Stimulated activated CD8-positive, alpha-beta memory T cell treated with anti-CD3 and anti-CD28 coated beads, Interleukin-2, amount 100 ng/mL, for 1 hour (primary cell): ENCODE results near the gene TGFB2.

ENCODE experiments used
- DNase-seq, 2 donors: peaks; one replicate each; pipeline ENCODE4 v3.0.0-alpha.2; 2020; ENCODE audit warnings: low read depth in 2 of 2

TGFB2 gene

DNA sequence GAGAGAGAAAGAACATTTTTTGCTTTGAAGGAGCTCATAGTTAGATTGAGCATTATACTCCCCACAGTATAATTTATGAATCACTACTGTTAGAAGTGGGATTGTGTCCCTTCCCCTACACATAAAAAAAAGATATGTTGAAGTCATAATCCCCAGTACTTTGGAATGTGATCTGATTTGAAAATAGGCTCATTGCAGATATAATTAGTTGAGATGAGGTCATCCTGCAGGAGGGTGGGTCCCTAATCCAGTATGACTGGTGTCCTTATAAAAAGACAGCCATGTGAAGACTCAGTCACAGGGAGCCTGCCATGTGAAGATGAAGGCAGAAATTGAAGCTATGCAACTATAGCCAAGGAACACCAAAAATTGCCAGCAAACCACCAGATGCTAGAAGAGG lies 76.4 kb downstream of the TGFB2 start:
- DNase-seq = no peak

DNA sequence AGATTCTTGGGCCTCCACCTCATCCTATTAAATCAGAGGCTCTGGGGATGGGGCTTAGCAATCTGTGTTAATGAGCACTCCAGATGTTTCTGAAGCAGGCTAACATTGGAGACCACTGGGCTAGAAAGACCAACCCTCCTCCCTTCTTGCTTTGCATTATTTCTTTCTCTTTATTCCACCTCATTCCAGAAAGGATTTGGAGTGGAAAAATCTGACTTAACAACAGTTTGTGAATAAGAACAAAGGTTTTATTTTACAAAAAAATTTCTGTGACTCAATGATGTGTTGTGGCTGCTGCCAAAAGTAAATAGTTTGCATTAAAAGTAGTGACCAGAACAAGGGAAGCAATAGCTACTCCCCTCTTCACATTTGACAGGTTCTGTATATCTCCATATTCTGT lies 79.4 kb downstream of the TGFB2 start:
- no peak for DNase-seq

DNA sequence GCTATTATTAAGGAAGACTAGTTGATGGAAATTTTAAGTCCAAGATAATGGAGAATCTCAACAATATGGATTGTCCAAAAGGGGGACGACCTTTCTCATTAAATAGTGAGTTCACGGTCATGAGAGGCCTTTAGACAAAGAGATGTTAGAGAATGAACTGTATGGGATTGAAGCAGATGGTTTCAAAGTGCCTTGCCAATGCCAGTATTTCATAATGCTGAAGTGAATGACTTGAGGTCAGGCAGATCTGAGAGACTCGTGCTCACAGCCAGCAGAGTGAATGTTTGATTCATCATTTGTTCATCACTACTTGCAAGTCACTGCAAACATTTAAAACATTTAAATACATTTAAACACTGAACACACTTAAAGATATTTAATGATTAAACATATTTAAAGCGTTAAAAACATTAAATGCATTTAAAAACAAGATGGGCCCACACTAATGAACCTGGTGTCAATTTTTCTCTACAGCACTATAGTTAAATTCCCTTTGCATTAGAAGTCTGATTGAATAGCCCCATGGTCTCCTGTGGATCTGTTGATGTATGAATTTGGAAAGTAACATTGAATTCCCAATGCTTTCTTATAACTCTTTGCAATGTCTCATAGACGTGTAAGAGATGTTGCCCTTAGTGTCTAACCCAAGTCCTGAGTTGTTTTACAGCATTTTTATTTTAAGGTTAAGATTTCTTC lies 80.7 kb downstream of the TGFB2 start:
- no peak for DNase-seq

DNA sequence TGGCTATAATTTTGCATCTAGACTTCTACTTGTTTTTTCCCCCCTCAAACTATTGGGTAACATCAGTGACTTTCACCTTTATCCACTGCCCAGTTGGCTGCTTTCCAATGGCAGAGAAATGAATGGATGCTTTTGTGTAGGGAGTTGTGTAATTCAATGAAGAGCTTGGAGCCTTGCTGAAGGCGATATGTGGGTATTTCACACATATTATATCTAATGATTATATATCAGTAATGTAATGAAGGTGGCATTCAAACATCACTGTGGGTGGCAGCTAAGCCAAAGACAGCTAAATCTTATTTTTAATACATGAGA lies 81.2 kb downstream of the TGFB2 start:
- no peak for DNase-seq

DNA sequence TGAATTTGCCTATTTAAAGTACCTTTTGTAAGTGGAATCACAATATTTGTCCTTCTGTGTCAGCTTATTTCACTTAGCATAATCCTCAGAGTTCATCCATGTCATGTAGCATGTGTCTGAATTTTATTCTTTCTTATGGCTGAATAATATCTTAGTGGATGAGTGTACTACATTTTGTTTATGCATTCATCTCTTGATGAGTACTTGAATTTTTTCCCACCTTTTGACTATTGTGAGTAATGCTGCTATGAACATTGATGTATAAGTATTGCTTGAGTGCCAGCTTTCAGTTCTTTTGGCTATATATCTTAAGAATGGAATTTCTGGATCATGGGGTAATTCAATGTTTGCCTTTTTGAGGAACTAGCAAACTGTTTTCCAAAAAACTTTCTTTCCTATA lies 84.2 kb downstream of the TGFB2 start:
- DNase-seq = no peak

DNA sequence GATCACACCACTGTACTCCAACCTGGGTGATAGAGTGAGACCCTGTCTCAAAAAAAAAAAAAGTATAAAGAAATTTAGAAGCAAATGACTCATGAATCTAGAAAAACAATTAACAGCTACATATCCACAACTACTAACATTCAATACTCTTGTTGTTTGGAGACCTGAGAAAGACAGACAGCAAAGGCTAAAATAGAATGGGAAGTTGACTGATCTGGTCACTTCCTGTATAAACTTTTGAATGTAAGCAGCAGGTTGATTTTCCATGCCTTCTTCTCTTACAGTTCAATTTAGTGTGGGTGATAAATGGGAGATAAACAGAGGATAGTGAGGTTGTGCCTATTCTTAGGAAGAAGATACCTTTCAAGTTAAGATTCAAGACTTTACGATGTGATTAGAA lies 85.2 kb downstream of the TGFB2 start:
- no peak for DNase-seq

DNA sequence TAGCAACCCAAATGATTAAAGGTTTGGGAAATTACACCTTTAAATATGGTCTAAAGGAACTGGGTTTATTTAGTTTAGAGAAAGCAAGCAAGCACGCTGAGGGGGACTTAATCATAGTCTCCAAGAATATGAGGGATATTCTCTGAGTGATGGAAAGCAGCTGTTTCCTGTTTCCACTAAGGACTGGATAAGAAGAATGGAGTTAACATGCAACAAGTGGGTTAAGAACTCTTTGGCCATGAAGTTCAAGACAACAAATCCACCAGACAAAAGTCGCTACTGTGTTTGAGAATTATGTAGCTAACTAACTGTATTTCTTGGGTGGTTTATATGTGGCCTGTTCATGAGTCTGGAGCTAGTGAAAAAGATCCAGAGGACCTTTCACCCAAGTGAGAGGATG lies 85.7 kb downstream of the TGFB2 start:
- DNase-seq = no peak

DNA sequence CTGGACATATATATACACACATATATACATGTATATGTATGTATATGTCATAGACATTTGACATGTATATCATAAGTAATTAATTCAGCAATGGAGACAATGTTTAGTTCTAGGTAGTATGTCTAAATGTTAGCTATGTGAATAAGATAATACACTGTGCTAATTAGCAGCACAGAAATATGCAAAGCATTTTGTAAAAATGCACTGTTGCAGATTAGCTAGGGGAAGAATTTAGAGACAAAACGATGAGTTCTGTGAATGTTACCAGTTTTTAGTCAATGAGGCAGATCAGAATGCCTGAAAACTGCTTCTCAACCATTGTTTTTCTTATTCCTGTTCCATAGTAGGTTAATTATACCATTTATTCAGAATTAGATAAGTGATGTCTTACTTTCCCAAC lies 86.3 kb downstream of the TGFB2 start:
- DNase-seq = no peak

DNA sequence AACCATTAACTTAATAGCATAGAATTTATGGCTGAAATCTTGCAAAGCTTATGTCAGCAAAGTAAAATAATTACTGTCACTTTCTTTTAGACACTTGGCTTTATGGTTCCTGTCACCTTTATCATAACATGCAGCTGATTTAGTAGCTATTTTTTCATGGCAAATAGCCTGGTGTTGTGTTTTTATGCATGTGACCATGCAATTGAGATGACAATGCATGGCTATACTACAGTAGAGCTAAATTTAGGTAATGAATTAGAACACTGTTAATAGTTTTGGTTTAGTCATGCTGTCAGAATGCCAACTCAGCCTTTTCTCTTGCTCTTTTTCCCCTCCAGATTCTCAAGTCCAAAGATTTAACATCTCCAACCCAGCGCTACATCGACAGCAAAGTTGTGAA lies 88.6 kb downstream of the TGFB2 start:
- DNase-seq = no peak

DNA sequence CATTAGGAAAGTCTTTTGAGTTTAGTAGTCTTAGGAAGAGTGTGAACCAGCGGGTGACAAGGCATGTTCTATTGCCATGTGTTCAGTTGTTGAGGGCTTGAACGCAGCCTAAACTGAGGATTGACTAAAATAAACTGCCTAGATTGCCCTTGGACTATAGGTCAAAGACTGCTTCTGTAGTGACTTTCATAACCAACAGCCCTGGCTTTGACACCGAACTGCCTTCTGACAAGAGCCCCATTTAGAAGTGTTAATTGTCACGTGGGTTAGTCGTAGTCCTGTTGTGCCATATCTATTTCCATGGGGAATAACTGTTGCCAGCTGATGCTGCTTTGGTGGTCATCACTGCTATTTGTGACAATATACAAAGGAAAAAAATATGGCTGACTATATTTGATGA lies 90.4 kb downstream of the TGFB2 start:
- DNase-seq = no peak

DNA sequence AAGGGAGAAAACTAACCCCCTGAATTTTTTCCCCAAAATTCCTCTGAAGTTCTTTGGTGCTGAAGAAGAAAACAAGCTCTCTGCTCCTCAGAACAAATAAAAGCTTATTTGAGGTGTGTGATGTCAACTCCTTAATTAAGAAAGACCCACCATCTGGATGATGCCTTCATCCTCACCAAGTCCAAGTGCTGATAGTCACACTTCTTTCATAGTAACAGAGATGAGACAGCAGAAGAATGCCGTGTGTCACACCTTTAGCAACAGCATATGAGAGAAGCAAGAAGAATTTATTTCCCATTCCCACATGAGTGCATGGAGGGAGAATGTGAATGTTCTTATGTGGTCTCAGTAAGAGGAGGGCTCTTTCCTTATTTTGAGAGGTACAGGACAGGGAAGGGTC lies 91.2 kb downstream of the TGFB2 start:
- DNase-seq = no peak

DNA sequence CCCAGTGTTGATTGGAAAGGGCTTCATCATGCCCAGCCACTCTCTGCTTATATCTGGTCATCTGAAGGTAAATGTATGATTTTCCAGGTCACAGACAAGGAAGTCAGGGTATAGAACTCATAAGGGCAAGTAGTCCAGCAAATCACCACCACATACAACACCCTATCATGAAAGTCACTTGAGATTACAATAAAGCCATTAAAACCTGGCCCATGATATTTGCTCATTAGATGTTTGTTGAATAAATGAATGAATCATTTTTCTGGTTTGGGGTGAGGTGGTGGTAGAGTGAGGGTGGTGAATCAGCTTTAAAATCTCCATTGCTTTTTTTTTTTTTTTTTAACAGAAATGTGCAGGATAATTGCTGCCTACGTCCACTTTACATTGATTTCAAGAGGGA lies 91.9 kb downstream of the TGFB2 start:
- DNase-seq = no peak

DNA sequence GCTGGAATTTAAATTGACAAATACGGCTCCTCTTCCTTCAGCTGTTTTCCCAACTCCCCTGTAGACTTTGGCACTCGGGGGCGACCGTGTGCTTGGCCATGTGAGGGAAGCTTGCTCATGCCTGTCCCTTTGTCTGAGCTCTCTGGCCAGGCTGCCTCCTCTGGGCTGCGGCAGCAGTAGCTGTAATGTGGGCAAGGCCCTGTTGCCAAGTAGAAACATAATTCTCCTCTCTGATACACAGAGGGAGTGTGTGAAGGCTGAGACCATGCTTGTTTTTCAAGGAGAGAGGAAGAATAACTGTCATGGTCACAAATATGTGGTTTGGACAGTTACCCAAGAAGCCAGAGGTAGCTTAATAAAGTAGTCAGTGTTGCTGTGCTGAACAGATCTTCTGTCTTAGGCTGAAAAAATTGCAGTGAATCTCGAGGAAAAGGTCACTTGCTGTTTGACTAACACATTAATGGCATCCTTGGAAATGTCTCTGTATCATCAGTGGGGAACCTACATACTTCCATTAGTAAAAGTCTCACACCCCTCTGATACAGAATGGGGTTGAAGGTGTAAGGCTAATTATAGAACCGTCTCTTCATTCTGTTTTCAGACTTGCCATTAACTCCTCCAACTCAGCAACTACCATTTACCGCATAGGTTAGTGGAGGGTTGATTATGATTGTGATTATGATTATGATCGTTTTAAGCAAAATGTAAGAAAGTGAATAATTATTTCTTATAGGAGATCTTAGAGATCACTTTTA lies 94.6 kb downstream of the TGFB2 start:
- no peak for DNase-seq

DNA sequence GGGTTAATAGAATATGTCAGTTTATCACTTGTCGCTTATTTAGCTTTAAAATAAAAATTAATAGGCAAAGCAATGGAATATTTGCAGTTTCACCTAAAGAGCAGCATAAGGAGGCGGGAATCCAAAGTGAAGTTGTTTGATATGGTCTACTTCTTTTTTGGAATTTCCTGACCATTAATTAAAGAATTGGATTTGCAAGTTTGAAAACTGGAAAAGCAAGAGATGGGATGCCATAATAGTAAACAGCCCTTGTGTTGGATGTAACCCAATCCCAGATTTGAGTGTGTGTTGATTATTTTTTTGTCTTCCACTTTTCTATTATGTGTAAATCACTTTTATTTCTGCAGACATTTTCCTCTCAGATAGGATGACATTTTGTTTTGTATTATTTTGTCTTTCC lies 98.1 kb downstream of the TGFB2 start:
- no peak for DNase-seq

DNA sequence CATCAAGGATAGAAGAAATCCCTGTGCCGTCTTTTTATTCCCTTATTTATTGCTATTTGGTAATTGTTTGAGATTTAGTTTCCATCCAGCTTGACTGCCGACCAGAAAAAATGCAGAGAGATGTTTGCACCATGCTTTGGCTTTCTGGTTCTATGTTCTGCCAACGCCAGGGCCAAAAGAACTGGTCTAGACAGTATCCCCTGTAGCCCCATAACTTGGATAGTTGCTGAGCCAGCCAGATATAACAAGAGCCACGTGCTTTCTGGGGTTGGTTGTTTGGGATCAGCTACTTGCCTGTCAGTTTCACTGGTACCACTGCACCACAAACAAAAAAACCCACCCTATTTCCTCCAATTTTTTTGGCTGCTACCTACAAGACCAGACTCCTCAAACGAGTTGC lies 99.0 kb downstream of the TGFB2 start:
- no peak for DNase-seq

DNA sequence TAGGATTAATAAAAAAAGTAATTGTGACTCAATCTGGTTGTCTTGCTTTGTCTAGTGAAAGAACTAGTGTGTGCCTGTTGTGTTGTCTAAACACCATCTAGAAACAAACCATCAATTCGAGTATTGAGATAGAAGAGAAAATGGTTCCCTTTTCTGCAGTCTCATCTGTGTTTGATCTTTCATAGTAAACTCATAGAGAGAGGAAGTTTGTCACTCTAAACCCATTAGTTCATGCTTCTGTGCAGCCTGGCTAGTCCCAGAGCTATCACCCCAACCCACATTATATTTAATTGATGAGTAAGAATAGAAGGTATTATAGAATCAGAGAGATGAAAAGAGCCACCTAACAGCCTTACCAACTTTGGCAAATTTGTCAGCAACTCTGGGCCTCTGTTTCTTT lies 99.5 kb downstream of the TGFB2 start:
- no peak for DNase-seq

DNA sequence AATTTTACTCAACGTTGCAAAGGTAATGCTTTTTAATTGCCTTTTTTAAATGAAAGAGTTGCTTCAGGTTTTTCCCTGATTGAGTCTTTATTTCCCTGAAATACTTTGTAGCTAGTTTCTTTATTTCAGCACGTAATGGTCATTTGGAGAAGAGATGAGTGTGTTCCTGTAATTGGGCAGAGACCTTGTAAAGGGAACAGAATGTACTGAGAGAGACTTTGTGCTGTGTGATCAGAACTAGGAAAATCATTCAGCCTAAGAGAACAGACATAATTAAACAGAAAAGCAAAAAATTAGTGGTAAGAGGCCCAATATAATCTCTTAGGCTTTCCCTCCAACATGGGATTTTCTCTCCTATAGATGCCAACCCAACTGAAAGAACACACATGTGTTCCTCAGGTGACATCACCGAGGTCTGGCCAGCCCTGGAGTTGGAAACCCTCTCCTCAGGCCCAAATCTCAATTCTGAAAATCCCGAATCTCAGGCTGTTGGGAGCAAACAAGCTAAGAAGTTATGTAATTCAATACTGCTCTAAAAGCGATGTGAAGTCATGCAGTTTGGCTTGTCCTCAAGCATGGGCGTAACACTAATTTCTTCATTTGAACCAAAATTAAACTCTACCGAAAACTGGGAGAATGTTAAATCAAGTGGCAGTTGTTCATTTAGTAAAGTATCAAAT lies 102.0 kb downstream of the TGFB2 start:
- no peak for DNase-seq

DNA sequence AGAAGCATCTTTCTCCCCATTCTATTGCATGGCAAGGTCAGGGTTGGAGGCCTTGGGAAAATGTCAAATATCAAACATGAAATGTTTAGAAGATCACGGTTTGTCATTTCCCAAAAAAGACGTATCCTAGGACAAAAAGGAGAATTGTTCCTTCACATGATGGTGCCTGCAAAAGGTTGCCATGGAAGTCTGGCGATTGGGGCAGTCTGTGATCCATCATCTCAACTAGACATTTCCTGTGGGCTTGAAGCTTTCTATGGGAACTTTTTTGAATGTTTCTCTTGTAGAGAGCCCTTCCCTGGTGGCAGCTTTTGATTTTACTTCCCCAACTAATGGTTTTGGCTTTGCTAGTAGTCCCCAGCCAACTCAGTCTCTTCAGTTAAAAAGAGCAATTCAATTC lies 106.3 kb downstream of the TGFB2 start:
- no peak for DNase-seq

DNA sequence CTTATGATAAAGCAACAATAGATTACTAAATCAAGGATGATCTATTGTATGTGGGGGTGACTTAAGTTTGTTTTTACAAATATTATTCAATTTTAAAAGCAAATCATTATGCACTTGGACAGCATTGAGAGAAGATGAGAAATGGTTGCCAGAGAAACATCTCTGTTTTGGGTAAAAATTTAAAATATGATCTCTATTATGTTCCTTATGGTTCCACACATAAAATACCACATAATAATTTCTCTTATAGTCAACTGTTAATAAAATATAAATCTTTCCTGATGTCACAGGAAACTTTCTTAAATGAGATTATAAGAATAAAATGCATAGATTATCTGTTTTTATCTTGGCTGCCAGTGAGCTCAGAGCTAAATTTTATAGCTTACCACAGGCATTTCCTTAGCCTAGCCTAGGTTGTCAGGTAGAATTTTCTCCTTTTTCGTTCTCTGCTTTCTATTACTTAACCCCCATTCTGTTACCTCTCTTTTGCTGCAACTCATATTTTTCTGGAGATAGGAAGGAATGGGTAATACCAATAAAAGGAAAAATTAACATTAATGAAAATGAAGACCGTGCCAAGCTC lies 109.7 kb downstream of the TGFB2 start:
- no peak for DNase-seq

DNA sequence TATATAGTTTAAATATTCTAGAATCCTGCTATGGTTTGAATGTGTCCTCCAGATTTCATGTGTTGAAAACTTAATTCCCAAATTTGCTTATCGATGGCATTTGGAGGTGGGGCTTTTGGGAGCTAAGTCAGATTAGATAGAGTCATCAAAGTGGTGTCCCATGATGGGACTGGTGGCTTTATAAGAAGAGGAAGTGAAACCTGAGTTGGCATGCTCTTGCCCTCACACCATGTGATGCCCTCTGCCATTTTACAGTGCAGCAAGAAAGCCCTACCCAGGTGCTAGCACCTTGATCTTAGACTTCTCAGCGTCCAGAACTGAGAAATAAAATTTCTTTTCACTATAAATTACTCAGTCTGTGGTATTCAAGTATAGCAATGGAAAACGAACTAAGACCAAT lies 111.3 kb downstream of the TGFB2 start:
- no peak for DNase-seq

DNA sequence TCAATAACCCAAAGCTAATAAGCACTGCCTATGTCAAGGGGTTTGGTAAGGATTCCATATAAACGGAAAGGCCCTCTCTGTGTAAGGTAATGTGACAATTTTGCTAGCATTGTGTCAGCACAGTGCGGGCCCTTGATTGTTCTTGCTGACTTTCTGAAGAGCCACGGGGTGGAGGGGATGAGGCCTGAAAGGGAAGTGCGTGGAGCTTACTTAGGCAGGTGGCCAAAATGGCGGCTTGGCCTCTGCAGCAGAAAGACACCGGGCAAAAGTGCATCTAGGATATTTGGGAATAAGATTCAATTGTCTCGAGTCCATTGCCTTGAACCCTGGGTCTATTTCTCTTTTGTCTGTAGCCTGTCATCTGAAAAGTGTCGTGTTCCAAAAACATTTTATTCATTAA lies 114.3 kb downstream of the TGFB2 start:
- no peak for DNase-seq

DNA sequence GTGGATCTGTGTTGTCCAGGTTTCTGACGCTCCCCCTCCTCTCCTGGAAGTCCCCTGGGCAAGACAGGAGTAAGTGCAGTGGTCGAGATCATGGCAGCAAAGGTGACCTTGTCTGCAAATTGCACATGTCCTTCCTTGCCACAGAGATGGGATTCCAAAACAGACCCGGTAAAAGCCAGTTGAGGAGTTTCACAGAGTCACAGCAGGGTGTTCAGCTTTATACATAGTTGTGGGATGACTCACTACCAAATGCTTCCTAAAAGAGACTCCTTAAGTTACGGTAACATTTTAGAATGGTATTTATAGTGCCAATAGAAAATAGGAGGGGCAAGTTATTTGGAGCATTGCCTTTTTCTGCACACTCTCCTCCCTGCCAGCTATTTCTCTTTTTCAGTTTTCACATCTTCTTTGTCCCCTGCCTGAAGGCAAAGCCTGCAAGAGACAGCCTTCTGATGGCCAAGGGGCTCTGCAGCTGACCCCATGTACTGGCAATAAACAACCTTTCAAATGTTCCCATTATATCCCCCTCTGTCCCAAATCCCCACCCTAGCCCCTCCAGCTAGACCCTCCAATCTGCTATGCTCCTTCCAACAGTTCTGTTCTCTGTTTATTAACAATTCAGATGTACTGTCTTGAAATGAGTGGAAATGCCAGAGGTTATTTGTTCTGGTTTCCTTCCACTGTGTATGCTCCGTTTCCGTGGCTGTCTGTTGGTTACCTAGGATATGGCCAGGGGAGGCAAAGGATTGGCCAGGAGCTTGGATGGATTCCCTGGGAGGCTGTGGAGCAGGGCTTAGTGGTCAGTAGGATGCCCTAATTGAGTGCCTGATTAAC lies 115.0 kb downstream of the TGFB2 start:
- no peak for DNase-seq
